Skeletal muscle satellite cell (primary cell): ENCODE measurements around the gene GABARAPL2.
"Not testable (repeated sequence)": the region's sequence is repeated elsewhere in the genome, so short reads cannot be mapped to it uniquely, and the experiment has no call there.

ENCODE experiments used
- H3K27me3 ChIP-seq: 2 replicates; pipeline ENCODE4 v1.7.0; 2013; ENCODE audit warnings: low read length; ENCODE audit not compliant: control insufficient read depth, insufficient read depth
- H3K36me3 ChIP-seq: 2 replicates; pipeline ENCODE4 v1.7.0; 2013; ENCODE audit warnings: mild to moderate bottlenecking, control low read depth, low read length; ENCODE audit not compliant: insufficient read depth
- H3K4me1 ChIP-seq: 2 replicates; pipeline ENCODE4 v1.7.0; 2013; ENCODE audit warnings: low read length; ENCODE audit not compliant: control insufficient read depth, insufficient read depth
- H3K4me2 ChIP-seq: 2 replicates; pipeline ENCODE4 v1.7.0; 2013; ENCODE audit warnings: mild to moderate bottlenecking, low read length
- H3K4me3 ChIP-seq: 2 replicates; pipeline ENCODE4 v1.7.0; 2013; ENCODE audit warnings: low read length
- H3K9ac ChIP-seq: 2 replicates; pipeline ENCODE4 v1.7.0; 2013; ENCODE audit warnings: mild to moderate bottlenecking, low read depth, low read length, moderate library complexity
- H3K9me3 ChIP-seq: replicated peaks from 2 replicates; pipeline ENCODE4 v1.7.0; 2013; ENCODE audit warnings: mild to moderate bottlenecking, control low read depth, low read length

Gene GABARAPL2

GRCh38 chr16:75575958-75576357 is 9.8 kb downstream of the GABARAPL2 start:
- H3K9me3 ChIP-seq: no peaks in the 10 kb centered on the region
- H3K9ac ChIP-seq: no peak overlapping the region
- no peaks in the 10 kb centered on the region for H3K4me1 ChIP-seq
- H3K36me3 ChIP-seq: peaks cover 57% of the 10 kb centered on the region
- H3K27me3 ChIP-seq: no peaks in the 10 kb centered on the region
- H3K4me2 ChIP-seq: no peak overlapping the region
- no peak overlapping the region for H3K4me3 ChIP-seq

DNA sequence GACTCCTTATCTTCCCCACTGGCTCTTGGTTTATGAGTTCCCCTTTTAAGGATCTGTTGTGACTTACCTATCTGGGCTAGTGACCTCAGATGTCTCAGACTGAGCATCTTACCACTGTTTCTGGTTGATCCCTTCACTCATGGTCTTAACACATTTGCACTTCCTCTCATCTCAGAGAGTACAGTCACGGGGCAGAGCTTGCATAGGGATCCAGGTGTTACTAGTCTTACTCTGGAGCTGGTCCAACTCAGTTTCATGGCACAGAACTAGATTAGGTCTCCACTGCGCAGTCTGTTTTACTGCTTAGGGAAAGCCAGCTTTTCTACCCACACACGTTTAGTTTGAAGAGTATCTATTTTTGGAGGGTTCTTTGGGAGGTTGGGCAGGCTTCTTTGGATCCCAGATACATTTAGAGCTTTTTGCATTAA is 10.2 kb downstream of the GABARAPL2 start:
- H3K4me3 ChIP-seq: no peak overlapping the region
- no peaks in the 10 kb centered on the region for H3K4me1 ChIP-seq
- no peak overlapping the region for H3K4me2 ChIP-seq
- no peaks in the 10 kb centered on the region for H3K9me3 ChIP-seq
- H3K27me3 ChIP-seq: no peaks in the 10 kb centered on the region
- no peak overlapping the region for H3K9ac ChIP-seq
- peaks cover 52% of the 10 kb centered on the region for H3K36me3 ChIP-seq

GRCh38 chr16:75578212-75578611 is 12.0 kb downstream of the GABARAPL2 start:
- H3K36me3 ChIP-seq: peaks cover 38% of the 10 kb centered on the region

GRCh38 chr16:75578725-75579124 is 12.5 kb downstream of the GABARAPL2 start:
- H3K36me3 ChIP-seq: peaks cover 33% of the 10 kb centered on the region
- H3K4me3 ChIP-seq: no peak overlapping the region
- no peaks in the 10 kb centered on the region for H3K9me3 ChIP-seq
- no peaks in the 10 kb centered on the region for H3K4me1 ChIP-seq
- H3K4me2 ChIP-seq: no peak overlapping the region
- no peak overlapping the region for H3K9ac ChIP-seq
- no peaks in the 10 kb centered on the region for H3K27me3 ChIP-seq

More at GRCh38 chr16:75578212-75578611, 12.0 kb downstream of the GABARAPL2 start:
- no peak overlapping the region for H3K9ac ChIP-seq
- H3K4me1 ChIP-seq: no peaks in the 10 kb centered on the region
- no peaks in the 10 kb centered on the region for H3K27me3 ChIP-seq
- H3K9me3 ChIP-seq: no peaks in the 10 kb centered on the region
- no peak overlapping the region for H3K4me3 ChIP-seq
- H3K4me2 ChIP-seq: no peak overlapping the region

DNA sequence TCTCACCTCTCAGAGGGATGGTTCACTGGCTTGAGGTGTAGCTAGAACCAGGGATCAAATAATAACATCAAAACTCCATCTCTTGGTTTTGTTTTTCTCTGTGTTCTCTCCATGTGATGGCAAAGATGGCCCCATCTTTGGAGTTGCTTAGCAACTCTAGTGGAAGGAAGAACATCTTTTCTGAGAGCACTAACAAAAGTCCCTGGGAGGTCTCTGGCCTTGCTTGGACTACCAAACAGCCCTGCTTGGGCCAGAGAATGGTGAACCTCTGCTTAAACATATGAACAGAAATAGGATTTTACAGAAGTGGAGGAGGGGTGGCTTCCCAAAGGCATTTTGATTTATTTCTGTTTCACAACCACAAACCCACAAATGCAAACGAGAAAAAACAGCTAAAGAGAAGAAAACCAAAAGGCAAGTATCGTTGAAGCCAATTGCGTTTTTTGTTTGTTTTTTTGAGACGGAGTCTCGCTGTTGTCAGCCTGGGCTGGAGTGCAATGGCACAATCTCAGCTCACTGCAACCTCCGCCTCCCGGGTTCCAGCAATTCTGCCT is 13.2 kb downstream of the GABARAPL2 start:
- Histone ChIP-seq H3K27me3 (no peaks in the 10 kb centered on the region), H3K36me3 (peaks cover 27% of the 10 kb centered on the region), H3K4me1 (no peaks in the 10 kb centered on the region), H3K4me2 (no peak overlapping the region), H3K9me3 (no peaks in the 10 kb centered on the region), H3K4me3 (no peak overlapping the region), H3K9ac (no peak overlapping the region)

GRCh38 chr16:75584108-75584507 is 17.9 kb downstream of the GABARAPL2 start:
- Histone ChIP-seq H3K27me3 (no peaks in the 10 kb centered on the region), H3K4me2 (no peak overlapping the region), H3K9ac (no peak overlapping the region), H3K36me3 (peaks cover 4% of the 10 kb centered on the region), H3K9me3 (no peaks in the 10 kb centered on the region), H3K4me3 (no peak overlapping the region), H3K4me1 (no peaks in the 10 kb centered on the region)

- no peak overlapping the region for H3K9ac ChIP-seq
- H3K4me1 ChIP-seq: peaks cover 16% of the 10 kb centered on the region
- H3K4me2 ChIP-seq: no peak overlapping the region
- H3K9me3 ChIP-seq: no peaks in the 10 kb centered on the region
- no peaks in the 10 kb centered on the region for H3K36me3 ChIP-seq
- no peaks in the 10 kb centered on the region for H3K27me3 ChIP-seq
- no peak overlapping the region for H3K4me3 ChIP-seq
Measured at GRCh38 chr16:75588716-75589115, 22.5 kb downstream of the GABARAPL2 start.

DNA sequence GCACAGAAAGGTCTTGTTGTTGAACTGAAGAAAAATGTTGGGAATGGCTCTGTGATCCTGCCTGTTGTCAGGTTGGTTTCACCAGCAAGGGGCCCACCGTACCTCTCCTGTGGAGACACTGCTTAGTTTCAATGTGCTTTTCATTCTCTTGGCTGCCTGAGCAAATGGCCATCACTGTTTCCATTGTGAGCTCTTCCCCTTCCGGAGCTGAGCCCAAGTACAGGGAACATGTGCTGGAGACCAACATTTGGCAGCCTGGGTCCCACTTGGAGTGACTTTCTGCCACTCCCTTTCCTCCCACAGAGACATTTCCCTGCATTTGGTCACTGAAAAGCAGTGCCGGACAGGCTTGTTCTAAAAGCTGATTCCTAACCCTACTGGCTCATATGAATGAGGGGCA is 23.1 kb downstream of the GABARAPL2 start:
- no peaks in the 10 kb centered on the region for H3K36me3 ChIP-seq
- H3K27me3 ChIP-seq: no peaks in the 10 kb centered on the region
- H3K9me3 ChIP-seq: no peaks in the 10 kb centered on the region
- H3K9ac ChIP-seq: no peak overlapping the region
- H3K4me2 ChIP-seq: no peak overlapping the region
- H3K4me1 ChIP-seq: peaks cover 22% of the 10 kb centered on the region
- H3K4me3 ChIP-seq: no peak overlapping the region

DNA sequence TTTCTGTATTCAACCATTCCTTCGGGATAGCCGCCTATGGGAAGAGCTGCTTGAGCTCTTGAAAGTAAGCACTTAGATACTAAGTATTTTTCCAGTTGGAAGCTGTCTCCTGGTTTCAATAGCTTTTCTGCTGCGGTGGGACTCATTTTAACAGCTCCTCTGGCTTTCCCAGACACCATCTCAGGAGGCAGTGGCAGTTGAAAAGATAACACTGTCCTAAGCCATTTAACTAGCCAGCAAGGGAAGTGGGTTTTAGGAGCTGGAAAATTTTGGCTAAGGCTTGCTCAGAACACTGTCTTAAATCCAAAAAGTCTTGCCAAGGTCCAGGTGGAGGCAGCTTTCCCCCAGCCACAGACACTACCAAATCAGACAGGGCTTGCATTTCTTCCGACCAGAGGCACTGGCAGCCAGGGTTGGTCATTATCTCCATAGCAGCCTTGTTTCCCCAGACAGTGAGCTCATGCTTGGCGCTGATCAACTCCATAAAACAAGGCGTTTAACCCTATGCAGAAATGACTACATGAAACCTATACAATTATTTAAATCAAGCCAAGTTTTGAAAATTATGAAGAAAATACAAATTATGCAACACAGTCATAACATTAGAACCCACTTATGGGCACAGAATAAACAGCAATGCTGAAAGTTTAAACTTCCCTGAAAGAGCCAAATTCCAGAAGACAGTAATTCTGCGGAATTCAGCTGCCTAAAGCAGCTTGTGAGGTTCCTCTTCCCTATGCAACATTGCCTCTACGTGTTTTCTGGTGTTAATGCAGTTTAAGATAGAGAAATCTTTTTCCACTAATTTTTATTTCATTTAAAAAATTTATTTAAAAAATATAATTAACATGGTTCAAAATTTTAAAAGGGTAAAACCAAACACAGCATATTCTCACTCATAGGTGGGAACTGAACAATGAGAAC is 25.0 kb downstream of the GABARAPL2 start:
- Histone ChIP-seq H3K4me1 (peaks cover 23% of the 10 kb centered on the region), H3K36me3 (no peaks in the 10 kb centered on the region), H3K9me3 (no peaks in the 10 kb centered on the region), H3K4me3 (no peak overlapping the region), H3K4me2 (peak overlapping the region; percentile 45), H3K9ac (peak overlapping the region; percentile 6), H3K27me3 (no peaks in the 10 kb centered on the region)

DNA sequence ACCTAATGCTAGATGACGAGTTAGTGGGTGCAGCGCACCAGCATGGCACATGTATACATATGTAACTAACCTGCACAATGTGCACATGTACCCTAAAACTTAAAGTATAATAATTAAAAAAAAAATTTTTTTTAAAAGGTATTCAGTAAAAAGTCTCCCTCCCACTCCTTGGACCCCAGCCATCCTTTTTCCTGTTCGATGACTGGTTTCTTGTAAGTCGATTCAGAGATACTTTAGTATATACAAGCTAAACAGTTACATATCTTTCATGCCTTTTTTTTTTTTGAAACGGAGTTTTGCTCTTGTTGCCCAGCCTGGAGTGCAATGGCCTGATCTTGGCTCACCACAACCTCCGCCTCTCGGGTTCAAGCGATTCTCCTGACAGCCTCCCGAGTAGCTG is 25.7 kb downstream of the GABARAPL2 start:
- peaks cover 23% of the 10 kb centered on the region for H3K4me1 ChIP-seq
- H3K4me2 ChIP-seq, H3K9ac ChIP-seq, H3K27me3 ChIP-seq, H3K9me3 ChIP-seq, H3K36me3 ChIP-seq, H3K4me3 ChIP-seq: not testable (repeated sequence)

GRCh38 chr16:75593308-75593707 is 27.1 kb downstream of the GABARAPL2 start:
- Histone ChIP-seq H3K9ac (no peak overlapping the region), H3K9me3 (no peaks in the 10 kb centered on the region), H3K27me3 (no peaks in the 10 kb centered on the region), H3K36me3 (peaks cover 7% of the 10 kb centered on the region), H3K4me3 (no peak overlapping the region), H3K4me1 (peaks cover 23% of the 10 kb centered on the region), H3K4me2 (no peak overlapping the region)
